ENCODE measurements around the gene CYP26B1. TPM values are rescaled to one million over a fixed set of nuclear protein-coding genes. Genes with fewer than 3 reads are reported as not detected.

The CYP26B1 gene
- total RNA-seq, 1 experiment from 2014 or later, result 2.7 TPM

GRCh38 chr2:72083751-72084583, 63.7 kb downstream of the CYP26B1 start:
- POLR2A ChIA-PET (ENCODE audit: low non-redundant PET), result no interaction called here
- Histone ChIP-seq H3K36me3 (ENCODE audit: insufficient read depth, low read length, poor library complexity, severe bottlenecking) (no peaks in the 10 kb centered on the region), H3K27me3 (replicated peaks; ENCODE audit: insufficient read depth, low read depth, low read length, poor library complexity) (no peaks in the 10 kb centered on the region), H3K27ac (ENCODE audit: low read depth, low read length, poor library complexity, severe bottlenecking) (no peak overlapping the region), H3K4me3 (ENCODE audit: low read depth, low read length, poor library complexity, severe bottlenecking) (no peak overlapping the region), H3K4me1 (ENCODE audit: insufficient read depth, low read length, poor library complexity, severe bottlenecking) (no peaks in the 10 kb centered on the region), H3K9me3 (ENCODE audit: low read depth, low read length, poor library complexity, severe bottlenecking) (no peaks in the 10 kb centered on the region)
- BruUV-seq (replicated peaks), result no TSS peak
- no peak for TF ChIP-seq EZH2 (IDR thresholded peaks at IDR 0.05; ENCODE audit: borderline replicate concordance, low read depth, low read length, poor library complexity, severe bottlenecking)
- no peak for TF ChIP-seq CTCF (conservative IDR thresholded peaks at IDR 0.05; ENCODE audit: low read depth, low read length)
- intact Hi-C loops (cut with micrococcal nuclease; ENCODE audit: unreplicated experiment), result no loop called here
- CTCF ChIA-PET, result no interaction called here
- no peak for DNase-seq (ENCODE audit: low spot score)

GRCh38 chr2:72082887-72083286, 64.8 kb downstream of the CYP26B1 start:
- BruUV-seq (replicated peaks), result no TSS peak
- CTCF ChIA-PET, result no interaction called here
- no peaks in the 10 kb centered on the region for H3K9me3 ChIP-seq (ENCODE audit: low read depth, low read length, poor library complexity, severe bottlenecking)

DNA sequence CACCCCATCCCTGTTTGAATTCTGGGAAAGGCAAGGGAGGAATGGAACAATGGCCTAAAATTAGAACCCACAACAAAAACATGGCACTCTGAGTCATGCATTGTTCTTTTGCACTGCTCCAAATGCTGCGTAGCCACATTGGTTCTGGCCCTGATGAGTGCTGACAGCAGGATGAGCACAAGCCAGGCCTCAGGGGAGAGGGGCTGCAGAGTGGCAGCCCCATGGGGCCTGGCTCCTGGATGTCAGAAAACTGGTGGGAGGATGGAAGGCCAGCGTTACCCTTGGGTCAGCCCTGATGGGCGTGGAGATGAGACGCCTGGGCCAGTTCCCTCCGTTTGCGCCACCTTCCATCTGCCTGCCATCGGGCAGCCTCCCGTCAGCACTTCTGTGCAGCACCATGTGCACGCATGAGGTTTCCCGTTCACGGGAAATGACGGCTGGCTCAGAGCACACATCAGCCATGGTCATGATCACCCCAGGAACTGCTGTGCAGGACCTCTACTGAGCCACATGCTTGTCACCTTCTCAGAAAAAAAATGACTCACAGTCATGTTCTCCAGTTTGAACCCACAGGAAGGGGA, 65.6 kb downstream of the CYP26B1 start:
- Histone ChIP-seq H3K4me3 (ENCODE audit: low read depth, low read length, poor library complexity, severe bottlenecking) (no peak overlapping the region), H3K27me3 (replicated peaks; ENCODE audit: insufficient read depth, low read depth, low read length, poor library complexity) (no peaks in the 10 kb centered on the region), H3K36me3 (ENCODE audit: insufficient read depth, low read length, poor library complexity, severe bottlenecking) (no peaks in the 10 kb centered on the region), H3K4me1 (ENCODE audit: insufficient read depth, low read length, poor library complexity, severe bottlenecking) (no peaks in the 10 kb centered on the region), H3K9me3 (ENCODE audit: low read depth, low read length, poor library complexity, severe bottlenecking) (no peaks in the 10 kb centered on the region), H3K27ac (ENCODE audit: low read depth, low read length, poor library complexity, severe bottlenecking) (no peak overlapping the region)
- no TSS peak for BruUV-seq (replicated peaks)
- ChIA-PET POLR2A (ENCODE audit: low non-redundant PET) (no interaction called here), CTCF (no interaction called here)
- intact Hi-C loops (cut with micrococcal nuclease; ENCODE audit: unreplicated experiment), result no loop called here
- DNase-seq (ENCODE audit: low spot score), result no peak
- no peak for TF ChIP-seq EZH2 (IDR thresholded peaks at IDR 0.05; ENCODE audit: borderline replicate concordance, low read depth, low read length, poor library complexity, severe bottlenecking)
- TF ChIP-seq CTCF (conservative IDR thresholded peaks at IDR 0.05; ENCODE audit: low read depth, low read length), result no peak

More at GRCh38 chr2:72082887-72083286, 64.8 kb downstream of the CYP26B1 start:
- Histone ChIP-seq H3K4me1 (ENCODE audit: insufficient read depth, low read length, poor library complexity, severe bottlenecking) (no peaks in the 10 kb centered on the region), H3K27ac (ENCODE audit: low read depth, low read length, poor library complexity, severe bottlenecking) (no peak overlapping the region), H3K36me3 (ENCODE audit: insufficient read depth, low read length, poor library complexity, severe bottlenecking) (no peaks in the 10 kb centered on the region), H3K27me3 (replicated peaks; ENCODE audit: insufficient read depth, low read depth, low read length, poor library complexity) (no peaks in the 10 kb centered on the region), H3K4me3 (ENCODE audit: low read depth, low read length, poor library complexity, severe bottlenecking) (no peak overlapping the region)
- intact Hi-C loops (cut with micrococcal nuclease; ENCODE audit: unreplicated experiment), result no loop called here
- no peak for DNase-seq (ENCODE audit: low spot score)
- POLR2A ChIA-PET (ENCODE audit: low non-redundant PET), result interaction anchor here (0.6 kb wide), 1 partner anchor 200 kb away, joined by 3 read pairs; no protein-coding TSS in a partner anchor
- no peak for TF ChIP-seq EZH2 (IDR thresholded peaks at IDR 0.05; ENCODE audit: borderline replicate concordance, low read depth, low read length, poor library complexity, severe bottlenecking)
- no peak for TF ChIP-seq CTCF (conservative IDR thresholded peaks at IDR 0.05; ENCODE audit: low read depth, low read length)
